Dermis blood vessel endothelial cell (primary cell): Measurements from ENCODE around the gene PYY. TPM values are rescaled to one million over a fixed set of nuclear protein-coding genes. Genes with fewer than 3 reads are reported as not detected.
A peak's percentile ranks its signal among the peaks of the same experiment; 100 is the strongest.
"Not testable (repeated sequence)": the region's sequence is repeated elsewhere in the genome, so short reads cannot be mapped to it uniquely, and the experiment has no call there.

ENCODE experiments used
- DNase-seq: peaks from one replicate; pipeline ENCODE4 v3.0.0; 2010
- total RNA-seq: library from RNA; depleted of rRNA; stranded (reverse); fragments of >200 nt; gene quantifications from 2 replicates; pipeline ENCODE4 v1.2.3, GENCODE V29; 2014

PYY gene
- total RNA-seq = not detected in 2 replicates

GRCh38 chr17:43953746-43954145, at the start of gene PYY:
TSS of gene PYY (minus strand) at chr17:43953940. CDS start at chr17:43953483, 457 bp downstream.
- no peak for DNase-seq

- DNase-seq = peak; percentile 91
These were observed 48.6 kb upstream of the PYY start for GRCh38 chr17:44002141-44002848.

- no peak for DNase-seq
These were observed 47.8 kb upstream of the PYY start for GRCh38 chr17:44001461-44001920.

- no peak for DNase-seq
These were observed 47.2 kb upstream of the PYY start for GRCh38 chr17:44000871-44001460.

GRCh38 chr17:44000141-44000860, 46.6 kb upstream of the PYY start:
- DNase-seq = no peak

GRCh38 chr17:43999024-43999423, 45.3 kb upstream of the PYY start:
- no peak for DNase-seq

GRCh38 chr17:43998552-43998951, 44.8 kb upstream of the PYY start:
- peak; percentile 65 for DNase-seq

- DNase-seq = not testable (repeated sequence)
These were observed 43.4 kb upstream of the PYY start for GRCh38 chr17:43997180-43997579.

GRCh38 chr17:43995150-43995471, 41.4 kb upstream of the PYY start:
- DNase-seq = no peak

GRCh38 chr17:43994272-43995149, 40.8 kb upstream of the PYY start:
- DNase-seq = peak; percentile 76

- no peak for DNase-seq
These were observed 38.9 kb upstream of the PYY start for GRCh38 chr17:43992641-43993040.

- DNase-seq = no peak
These were observed 34.6 kb upstream of the PYY start for GRCh38 chr17:43988301-43988700.

- no peak for DNase-seq
These were observed 33.6 kb upstream of the PYY start for GRCh38 chr17:43987131-43988021.

GRCh38 chr17:43986225-43986981, 32.7 kb upstream of the PYY start:
- DNase-seq = no peak

GRCh38 chr17:43984521-43984920, 30.8 kb upstream of the PYY start:
- DNase-seq = no peak

- DNase-seq = peak; percentile 36
These were observed 30.0 kb upstream of the PYY start for GRCh38 chr17:43983515-43984411.

- no peak for DNase-seq
These were observed 29.4 kb upstream of the PYY start for GRCh38 chr17:43983196-43983514.

- no peak for DNase-seq
These were observed 28.4 kb upstream of the PYY start for GRCh38 chr17:43982171-43982570.

GRCh38 chr17:43979671-43980070, 25.9 kb upstream of the PYY start:
- no peak for DNase-seq

GRCh38 chr17:43979011-43979410, 25.3 kb upstream of the PYY start:
- no peak for DNase-seq
